NCI-H82 treated with DMSO at 0.1 percent for 48 hours (cell line): Measurements from ENCODE around the gene PPP6R3.
"Not testable (repeated sequence)": the region's sequence is repeated elsewhere in the genome, so short reads cannot be mapped to it uniquely, and the experiment has no call there.

Experiments
- DNase-seq: peaks from one replicate; lab custom pipeline; 2025; ENCODE audit not compliant: unreplicated experiment; lab: John Stamatoyannopoulos, UW

The PPP6R3 gene

DNA sequence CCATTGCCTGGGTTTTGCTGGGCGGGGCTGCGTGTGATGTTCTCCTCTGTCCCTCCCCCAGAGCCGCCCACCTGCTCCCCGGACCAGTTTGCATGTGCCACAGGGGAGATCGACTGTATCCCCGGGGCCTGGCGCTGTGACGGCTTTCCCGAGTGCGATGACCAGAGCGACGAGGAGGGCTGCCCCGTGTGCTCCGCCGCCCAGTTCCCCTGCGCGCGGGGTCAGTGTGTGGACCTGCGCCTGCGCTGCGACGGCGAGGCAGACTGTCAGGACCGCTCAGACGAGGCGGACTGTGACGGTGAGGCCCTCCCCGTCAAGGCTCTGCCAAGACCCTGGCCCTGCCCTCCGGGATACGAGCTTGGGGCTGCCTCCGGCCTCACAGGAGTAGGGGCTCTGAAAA, 27.0 kb upstream of the PPP6R3 start:
- DNase-seq, result no peak

DNA sequence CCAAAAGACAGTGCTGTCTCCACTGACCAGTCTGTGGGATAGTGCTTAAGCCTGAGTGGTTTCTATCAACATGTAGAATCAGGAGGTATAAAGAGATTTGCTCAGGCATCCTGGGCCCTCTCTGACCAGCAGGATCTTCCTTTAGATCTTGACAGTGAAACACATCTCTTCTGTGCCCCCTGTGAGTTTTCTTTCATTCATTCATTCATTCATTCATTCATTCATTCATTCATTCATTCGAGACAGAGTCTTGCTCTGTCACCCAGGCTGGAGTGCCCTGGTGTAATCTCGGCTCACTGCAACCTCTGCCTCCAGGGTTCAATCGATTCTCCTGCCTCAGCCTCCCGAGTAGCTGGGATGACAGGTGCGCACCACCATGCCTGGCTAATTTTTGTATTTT, 26.4 kb upstream of the PPP6R3 start:
- not testable (repeated sequence) for DNase-seq

DNA sequence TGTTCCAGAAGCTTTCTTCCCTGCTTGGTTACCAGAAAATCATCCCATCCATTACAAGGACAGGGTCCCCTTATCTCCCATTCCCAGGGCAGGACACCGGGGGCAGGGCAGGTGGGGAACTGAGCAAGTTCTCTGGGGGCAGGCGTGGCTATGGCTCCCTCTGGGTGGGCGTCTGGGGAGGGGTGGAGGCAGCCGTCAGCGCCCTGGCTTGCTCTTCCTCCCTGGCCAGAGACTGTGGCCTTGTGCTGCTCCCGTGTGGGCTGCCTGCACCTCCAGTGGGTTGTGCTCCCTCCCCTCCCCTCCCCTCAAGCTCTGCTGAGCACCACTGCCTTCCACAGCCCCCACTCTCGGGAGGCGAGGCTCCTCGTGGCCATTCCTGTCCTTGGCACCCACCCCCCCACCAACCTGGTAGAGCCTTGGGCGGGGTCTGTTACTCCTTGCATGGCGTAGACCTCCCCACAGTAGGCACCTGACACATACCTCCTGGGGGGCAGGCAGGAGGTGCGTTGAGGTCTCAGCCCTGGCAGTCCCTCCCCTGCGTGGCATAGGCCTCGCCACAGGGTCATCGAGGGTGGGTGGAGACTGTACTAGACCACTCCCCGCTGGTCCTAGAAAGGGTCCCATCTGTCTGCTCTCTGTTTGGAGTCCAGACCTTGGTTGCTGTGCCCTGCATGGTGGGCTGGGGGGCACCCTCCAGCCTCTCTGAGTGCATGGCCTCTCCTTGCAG, 24.2 kb upstream of the PPP6R3 start:
- DNase-seq, result no peak

DNA sequence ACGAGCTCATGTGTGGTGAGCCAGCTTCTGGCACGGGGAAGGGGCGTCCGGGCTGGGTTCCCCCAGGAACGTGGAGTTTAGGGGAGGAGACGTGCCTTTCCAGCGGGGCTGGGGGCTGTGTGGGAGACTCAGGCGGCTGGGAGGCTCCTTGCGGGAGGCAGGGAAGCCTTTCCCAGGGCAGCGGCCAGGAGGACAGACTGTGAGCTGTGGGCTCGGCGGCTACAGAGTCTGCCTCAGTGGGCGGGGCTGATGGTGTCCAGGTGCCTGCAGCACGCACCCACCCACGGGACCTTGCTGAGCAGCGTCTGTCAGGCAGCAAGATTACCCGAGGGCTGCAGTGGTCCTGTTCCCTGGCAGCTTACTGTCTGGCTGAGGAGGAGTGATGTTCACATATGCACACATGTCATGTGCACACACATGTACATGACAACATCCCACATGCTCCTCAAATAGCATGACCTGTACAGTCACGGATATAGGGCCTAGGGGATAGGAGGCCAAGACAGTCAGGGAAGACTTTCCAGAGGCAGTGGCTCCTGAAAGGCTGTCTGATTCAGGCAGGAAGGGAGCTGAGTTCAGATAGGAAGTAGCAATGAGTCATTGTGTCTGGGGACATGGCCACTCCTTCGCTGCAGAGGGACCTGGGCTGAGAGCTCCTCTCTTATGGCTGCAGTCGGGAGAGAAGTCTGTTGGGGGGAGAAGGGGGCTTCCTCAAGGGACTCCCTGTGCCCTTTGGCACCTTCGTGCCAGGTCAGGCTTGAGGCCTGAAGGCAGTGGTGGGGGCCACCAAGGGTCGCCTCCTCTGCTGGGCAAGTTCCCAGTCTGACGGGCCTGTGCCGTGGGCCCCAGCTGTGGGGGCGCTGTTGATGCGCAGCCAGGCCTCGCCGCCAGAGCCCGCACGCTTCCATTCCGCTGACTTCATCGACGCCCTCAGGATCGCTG, 23.3 kb upstream of the PPP6R3 start:
- DNase-seq, result no peak

DNA sequence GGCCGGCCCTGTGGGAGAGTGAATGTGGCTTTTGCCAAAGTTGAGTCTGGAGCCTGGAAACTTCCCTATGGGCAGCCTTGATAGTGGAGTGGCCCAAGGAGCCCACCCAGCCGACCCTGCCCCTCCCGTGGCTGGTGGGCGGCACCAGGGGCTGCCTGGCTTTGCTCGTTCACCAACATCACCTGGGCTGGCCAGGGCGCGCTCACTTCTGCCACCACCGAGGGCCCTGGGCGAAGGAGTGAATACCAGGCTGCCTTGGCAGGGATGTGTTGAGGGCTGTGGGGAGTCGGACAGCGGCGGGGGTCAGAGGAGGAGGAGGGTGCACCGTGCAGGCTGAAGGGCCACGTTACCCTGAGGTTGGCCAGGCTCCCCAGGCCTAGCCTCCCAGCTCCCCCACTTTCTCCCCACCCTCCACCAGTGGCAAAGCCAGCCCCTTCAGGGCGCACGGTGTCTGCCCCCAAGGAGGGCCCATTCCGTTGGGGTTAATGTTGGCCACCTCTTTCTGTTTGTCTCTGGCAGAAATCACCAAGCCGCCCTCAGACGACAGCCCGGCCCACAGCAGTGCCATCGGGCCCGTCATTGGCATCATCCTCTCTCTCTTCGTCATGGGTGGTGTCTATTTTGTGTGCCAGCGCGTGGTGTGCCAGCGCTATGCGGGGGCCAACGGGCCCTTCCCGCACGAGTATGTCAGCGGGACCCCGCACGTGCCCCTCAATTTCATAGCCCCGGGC, 22.5 kb upstream of the PPP6R3 start:
- DNase-seq, result no peak

DNA sequence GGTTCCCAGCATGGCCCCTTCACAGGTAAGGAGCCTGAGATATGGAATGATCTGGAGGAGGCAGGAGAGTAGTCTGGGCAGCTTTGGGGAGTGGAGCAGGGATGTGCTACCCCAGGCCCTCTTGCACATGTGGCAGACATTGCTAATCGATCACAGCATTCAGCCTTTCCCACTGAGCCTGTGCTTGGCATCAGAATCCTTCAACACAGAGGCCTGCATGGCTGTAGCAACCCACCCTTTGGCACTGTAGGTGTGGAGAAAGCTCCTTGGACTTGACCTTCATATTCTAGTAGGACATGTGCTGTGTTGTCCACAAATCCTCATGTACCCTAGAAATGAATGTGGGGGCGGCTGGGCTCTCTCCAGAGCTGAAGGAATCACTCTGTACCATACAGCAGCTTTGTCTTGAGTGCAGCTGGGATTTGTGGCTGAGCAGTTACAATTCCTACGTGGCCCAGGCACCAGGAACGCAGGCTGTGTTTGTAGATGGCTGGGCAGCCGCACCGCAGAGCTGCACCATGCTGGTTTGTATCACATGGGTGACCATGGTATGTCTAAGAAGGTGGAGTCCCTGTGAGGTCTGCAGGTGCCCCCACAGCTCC, 21.8 kb upstream of the PPP6R3 start:
- no peak for DNase-seq

DNA sequence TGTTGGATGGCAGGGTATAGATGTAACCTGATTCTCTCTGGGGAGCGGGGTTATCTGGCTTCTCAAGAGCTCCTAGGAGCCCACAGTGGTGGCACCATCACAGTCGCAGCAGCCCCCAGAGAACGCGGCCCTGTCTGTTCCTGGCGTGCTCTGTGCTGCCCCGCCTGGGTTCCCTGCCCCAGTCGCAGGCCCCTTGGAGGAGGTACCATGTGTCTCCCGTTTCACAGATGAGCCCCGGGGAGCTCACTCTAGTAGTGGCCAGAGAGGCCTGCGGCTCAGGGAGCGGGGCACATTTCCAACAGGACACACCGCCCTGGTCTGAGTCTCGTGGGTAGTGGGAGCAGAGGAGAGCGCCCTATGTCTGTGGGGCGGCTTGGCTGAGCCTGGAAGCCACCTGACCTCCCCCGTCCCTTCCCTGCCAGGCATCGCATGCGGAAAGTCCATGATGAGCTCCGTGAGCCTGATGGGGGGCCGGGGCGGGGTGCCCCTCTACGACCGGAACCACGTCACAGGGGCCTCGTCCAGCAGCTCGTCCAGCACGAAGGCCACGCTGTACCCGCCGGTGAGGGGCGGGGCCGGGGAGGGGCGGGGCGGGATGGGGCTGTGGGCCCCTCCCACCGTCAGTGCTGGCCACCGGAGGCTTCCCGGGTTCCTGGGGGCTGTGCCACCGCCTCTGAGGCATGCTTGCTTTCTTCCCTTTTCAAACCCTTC, 21.0 kb upstream of the PPP6R3 start:
- no peak for DNase-seq

DNA sequence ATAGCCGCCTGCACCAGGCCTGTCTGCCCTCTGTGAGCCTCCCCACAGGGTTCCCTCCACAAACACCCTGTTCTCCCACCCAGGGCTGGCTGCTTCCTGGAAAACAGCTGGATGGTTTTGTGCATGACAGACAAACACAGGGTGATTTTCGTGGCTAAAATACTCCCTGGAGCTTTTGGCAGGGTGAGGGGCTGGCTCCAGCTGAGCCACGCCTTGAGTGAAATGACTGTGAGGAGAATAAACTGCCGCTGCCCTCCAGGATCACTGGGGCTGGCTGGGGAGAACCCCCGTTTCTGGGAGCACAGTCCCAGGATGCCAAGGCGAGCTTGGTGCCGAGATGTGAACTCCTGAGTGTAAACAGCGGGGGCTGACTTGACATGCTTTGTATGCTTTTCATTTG, 20.3 kb upstream of the PPP6R3 start:
- no peak for DNase-seq

DNA sequence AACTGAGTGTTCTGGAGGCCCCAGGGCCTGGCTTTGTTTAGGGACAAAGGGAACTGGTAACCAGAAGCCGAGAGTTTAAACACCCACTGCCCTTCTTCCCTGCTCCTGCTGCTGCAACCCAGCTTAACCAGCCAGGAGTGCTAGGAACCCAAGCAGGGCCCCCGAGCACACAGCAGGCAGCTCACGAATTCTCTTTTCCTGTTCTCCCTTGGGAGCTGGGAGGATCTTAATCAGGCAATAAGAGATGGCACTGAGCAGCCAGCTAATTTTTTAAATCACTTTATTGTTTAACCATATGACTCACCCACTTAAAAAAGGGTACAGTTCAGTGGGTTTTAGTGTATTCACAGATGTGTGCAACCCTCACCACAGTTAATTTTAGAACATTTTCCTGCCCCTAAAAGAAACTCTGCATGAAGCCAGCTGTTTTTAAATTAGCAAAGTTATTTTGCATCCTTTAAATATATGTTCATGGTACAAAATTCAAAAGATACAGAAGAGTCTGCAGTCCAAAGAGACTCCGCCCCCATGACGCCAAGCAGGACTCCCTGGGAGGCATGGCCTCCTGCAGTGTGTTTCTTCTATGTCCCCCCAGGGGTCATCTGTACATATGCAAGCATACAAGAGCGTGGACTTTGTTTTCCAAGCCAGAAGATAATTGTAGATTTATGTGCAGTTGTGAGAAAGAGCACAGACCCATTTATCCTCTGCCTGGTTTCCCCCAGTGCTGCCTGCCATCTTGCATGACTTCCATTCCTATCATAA, 18.9 kb upstream of the PPP6R3 start:
- peak; percentile 2 for DNase-seq

DNA sequence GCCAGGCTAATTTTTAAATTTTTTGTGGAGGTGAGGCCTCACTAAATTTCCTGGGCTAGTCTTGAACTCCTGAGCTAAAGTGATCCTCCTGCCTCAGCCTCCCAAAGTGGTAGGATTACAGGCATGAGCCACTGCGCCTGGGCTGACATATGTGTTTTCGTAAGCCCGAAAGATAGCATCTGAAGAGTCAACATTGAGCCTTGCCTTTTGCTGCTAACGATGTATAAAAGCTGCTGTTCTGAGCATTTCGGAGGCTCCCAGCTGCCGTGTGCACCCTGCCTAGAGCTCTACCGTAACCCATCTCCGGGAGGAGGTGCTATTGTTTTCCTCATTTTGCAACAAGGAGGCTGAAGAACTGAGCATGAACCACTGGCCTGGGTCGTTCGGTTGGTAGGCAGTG, 18.1 kb upstream of the PPP6R3 start:
- no peak for DNase-seq

DNA sequence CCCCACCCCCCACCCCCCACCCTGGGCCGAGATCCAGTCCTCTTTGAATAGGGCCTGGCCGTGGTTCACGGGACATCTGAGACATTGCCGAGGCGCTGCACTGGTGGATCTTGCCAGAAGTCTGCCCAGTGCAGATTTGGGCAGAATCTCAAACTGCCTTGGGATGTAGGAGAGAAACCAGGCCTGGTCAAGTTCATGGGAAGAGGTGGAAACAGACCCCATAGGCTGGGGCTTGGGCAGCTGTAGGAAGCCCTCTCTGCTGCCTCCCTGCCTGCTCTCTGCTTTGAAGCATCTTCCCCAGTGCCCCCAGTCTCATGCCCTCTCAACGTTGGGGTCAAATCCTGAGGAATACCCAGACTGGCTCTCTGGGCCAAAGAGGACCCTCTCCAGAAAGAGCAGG, 16.0 kb upstream of the PPP6R3 start:
- no peak for DNase-seq

DNA sequence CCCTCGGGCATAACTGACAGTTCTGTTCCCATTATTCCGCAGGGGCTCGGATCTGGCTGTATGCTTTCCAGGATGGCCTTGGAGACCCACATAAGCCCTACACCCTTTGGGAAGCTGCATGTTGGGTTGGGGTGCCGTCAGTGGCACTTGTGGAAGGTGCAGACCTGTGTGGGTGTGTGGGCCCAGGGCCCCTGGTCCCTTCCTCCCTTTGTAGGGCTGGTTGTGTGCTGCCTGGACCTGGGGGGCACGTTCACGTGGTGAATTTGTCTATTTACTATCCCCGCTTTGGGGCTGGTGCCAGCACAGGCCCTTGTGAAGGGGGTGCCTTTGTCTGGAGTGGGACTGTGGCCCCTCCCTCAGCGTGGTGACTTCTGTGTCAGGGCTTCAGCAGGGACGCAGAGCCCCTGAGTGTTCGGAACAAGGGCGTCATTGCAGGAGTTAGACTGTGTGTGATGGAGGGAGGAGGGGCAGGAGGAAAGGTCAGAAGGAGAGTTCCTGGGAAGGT, 15.0 kb upstream of the PPP6R3 start:
- DNase-seq, result no peak

DNA sequence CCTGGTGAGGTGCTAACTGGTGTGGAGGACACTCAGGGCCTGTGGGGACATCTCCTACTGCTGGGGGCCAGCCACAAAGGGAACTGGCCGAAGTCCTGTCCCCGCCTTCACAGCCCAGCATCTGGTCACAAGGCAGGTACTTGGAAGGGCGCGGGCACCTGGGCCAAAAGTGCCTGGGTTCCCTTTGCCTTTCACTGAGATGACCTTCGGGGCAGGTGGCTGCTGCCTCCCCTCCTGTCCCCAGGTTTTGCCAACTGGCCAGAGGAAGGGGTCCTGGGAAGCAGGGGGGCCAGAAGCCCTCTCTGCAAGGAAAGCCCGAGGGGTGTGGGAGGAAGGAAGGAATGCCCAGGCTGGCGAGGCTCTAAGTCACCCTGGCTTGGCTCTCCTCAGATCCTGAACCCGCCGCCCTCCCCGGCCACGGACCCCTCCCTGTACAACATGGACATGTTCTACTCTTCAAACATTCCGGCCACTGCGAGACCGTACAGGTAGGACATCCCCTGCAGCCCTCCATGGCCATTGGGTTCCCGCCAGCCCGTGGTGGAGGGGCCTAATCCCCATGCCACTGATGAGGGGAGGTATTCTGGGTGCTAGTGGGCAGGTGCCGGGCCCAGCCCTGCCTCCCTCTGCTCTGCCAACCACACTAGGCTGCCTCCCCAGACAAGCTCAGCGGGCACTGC, 14.4 kb upstream of the PPP6R3 start:
- DNase-seq, result no peak

DNA sequence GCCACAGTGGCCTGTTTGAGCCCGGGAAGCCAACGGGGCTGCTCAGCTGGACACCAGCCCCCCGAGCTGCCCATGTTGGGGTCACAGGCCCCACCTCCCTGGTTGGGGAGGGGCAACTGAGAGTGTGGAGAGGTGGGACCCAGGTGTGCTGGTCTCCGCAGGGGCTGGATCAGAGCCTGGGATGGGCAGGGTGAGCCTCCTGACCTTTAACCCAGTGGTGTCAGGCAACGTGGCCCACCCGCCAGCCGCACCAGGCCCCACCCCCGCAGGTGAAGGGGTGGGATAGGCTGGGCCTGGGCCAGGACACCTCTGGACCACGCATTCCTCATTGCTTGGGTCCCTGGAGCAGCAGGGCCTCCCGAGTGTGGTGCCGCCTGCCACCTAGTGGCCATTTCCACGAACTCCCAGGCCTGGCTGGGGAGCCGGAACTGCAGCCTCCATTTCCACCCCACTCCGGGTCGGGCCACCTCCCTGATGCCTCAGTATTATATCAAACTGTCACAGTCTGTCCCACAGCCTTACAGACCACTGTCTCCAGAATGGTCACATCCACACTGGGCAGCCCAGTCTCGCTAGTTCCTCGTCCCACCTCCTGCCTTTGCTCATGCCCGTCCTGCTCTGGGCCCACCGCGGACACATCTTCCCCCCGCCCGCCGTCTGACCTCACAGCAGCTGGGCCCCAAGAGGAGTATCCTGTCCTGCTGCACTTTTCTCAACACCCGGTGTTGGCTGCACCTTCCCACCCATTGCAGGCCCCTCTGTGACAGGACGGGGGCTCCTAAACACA, 13.3 kb upstream of the PPP6R3 start:
- DNase-seq, result no peak

DNA sequence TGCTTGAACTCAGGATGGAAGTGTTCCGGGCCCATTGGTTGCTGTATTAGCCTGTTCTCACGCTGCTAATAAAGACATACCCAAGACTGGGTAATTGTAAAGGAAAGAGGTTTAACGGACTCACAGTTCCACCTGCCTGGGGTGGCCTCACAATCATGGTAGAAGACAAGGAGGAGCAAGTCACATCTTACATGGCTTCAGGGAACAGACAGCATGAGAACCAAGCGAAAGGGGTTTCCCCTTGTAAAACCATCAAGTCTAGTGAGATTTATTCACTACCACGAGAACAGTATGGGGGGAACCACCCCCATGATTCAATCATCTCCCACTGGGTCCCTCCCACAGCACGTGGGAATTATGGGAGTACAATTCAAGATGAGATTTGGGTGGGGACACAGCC, 12.6 kb upstream of the PPP6R3 start:
- not testable (repeated sequence) for DNase-seq

DNA sequence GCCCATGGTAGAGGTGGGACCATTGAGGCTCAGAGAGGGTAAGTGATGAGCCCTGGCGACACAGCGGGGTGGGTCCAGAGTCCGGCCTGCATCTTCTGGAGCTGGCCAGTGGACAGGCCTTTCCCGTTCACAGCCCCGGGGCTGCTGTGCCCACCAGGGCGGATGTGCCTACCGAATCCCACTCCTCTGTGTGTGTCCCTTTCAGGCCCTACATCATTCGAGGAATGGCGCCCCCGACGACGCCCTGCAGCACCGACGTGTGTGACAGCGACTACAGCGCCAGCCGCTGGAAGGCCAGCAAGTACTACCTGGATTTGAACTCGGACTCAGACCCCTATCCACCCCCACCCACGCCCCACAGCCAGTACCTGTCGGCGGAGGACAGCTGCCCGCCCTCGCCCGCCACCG, 11.9 kb upstream of the PPP6R3 start:
- DNase-seq, result no peak

DNA sequence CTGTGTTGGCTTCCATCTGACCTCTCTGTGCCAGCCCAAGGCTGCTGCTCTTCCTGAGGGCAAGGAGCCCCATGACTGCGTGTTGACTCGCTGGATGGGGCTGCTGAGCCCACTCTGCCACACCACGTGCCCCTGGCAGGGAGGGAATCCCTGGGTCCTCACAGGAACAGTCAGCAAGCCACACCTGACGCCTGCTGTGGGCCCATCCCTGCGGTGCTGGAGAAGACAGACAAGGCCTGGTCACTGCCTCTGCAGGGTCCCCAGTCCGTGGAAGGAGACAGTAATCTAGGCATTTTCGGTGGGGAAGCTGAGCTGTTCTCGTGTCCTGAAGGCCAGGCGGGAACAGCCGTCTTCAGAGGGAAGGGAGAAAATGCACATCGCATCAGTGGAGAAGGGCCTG, 10.6 kb upstream of the PPP6R3 start:
- no peak for DNase-seq

DNA sequence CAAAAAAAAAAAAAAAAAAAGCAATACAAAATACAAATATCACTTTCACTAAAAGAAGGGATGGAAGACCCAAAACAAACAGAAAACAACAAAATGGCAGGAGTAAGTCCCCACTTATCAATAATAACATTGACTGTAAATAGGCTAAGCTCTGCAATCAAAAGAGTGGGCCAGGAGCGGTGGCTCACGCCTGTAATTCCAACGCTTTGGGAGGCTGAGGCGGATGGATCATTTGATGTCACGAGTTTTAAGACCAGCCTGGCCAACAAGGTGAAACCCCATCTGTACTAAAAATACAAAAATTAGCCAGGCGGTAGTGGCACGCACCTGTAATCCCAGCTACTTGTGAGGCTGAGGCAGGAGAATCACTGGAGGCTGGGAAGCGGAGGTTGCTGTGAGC, 9.8 kb upstream of the PPP6R3 start:
- no peak for DNase-seq
